ENCODE measurements around the gene MFN1.

GRCh38 chr3:179432451-179432850 lies 84.9 kb downstream of the MFN1 start:
- TF ChIP-seq ZNF560 (tag by site-specific recombination; IDR thresholded peaks at IDR 0.05; ENCODE audit: borderline replicate concordance) (no peak), CTCF (tag by site-specific recombination; IDR thresholded peaks at IDR 0.05) (no peak), ZBTB11 (tag by site-specific recombination; conservative IDR thresholded peaks at IDR 0.05; ENCODE audit: low read depth) (no peak), ZNF530 (tag by site-specific recombination; IDR thresholded peaks at IDR 0.05; ENCODE audit: low read depth) (no peak)
